ENCODE data around the gene DCXR. TPM values are rescaled to one million over a fixed set of nuclear protein-coding genes. Genes with fewer than 3 reads are reported as not detected.

The DCXR gene
- total and polyA plus RNA-seq, 2 of the 13 experiments (the other 11 are each of a cell fraction or from before 2014, with no cell fraction given) = 287 to 311 TPM

GRCh38 chr17:82063424-82064415 is 26.2 kb upstream of the DCXR start:
- Histone ChIP-seq H3K27me3 (ENCODE audit: control insufficient read depth in 1 of 2, insufficient read depth in 2 of 2, low read length in 2 of 2) (no peaks in the 10 kb centered on the region), H3K27ac (ENCODE audit: extremely low read length, insufficient read depth, low read length) (peak overlapping the region; percentile 10), H3K36me3 (replicated peaks in 1 of 2; ENCODE audit: control insufficient read depth in 1 of 2, insufficient read depth in 2 of 2, low read length in 2 of 2) (peaks cover 28 to 47% of the 10 kb centered on the region in 2 experiments), H3K4me2 (ENCODE audit: low read depth, low read length) (peak overlapping the region; percentile 96), H3K4me1 (ENCODE audit: insufficient read depth, low read length) (peaks cover 28% of the 10 kb centered on the region), H3K79me2 (ENCODE audit: insufficient read depth, low read length) (peaks cover 20% of the 10 kb centered on the region), H3K4me3 (replicated peaks in 1 of 3; ENCODE audit: insufficient read depth in 1 of 3, low read depth in 2 of 3, low read length in 3 of 3) (peak overlapping the region; percentile 69 to 99 (median 92); a peak in 5 of 6 replicates), H2AFZ (ENCODE audit: low read length) (no peak overlapping the region), H3K9ac (ENCODE audit: insufficient read depth, low read depth, low read length) (peak overlapping the region; percentile 95), H3K9me3 (ENCODE audit: low read length) (no peaks in the 10 kb centered on the region), H4K20me1 (ENCODE audit: insufficient read depth, low read length) (no peaks in the 10 kb centered on the region)
- ChIA-PET POLR2A (interaction anchor here (0.6 to 3.4 kb wide), 7 partner anchors 7 to 35 kb away, joined by 3 to 14 read pairs (median 3); partner anchors contain the start of gene DCXR), CTCF (ENCODE audit: low intra/inter-chr PET ratio, low total read pairs) (no interaction called here)
- FAIRE-seq (no peak), ATAC-seq (peak; percentile 1; the same call in 1 of the 3 replicates), DNase-seq (ENCODE audit: low spot score) (no peak)
- intact Hi-C loops (cut with micrococcal nuclease; ENCODE audit: unreplicated experiment) (no loop called here), in situ Hi-C loops (cut with HindIII; ENCODE audit: extremely low pct_ligation_motif_present, low pct_unique_long_range_greater_than_20kb) (no loop called here)
- TF ChIP-seq MAZ (IDR thresholded peaks at IDR 0.05; ENCODE audit: borderline replicate concordance, low read depth, low read length) = no peak
- TF ChIP-seq MAZ (CRISPR knock-in tag; IDR thresholded peaks at IDR 0.05; ENCODE audit: low read depth) = no peak
- TF ChIP-seq SOX13 (IDR thresholded peaks at IDR 0.05) = no peak
- TF ChIP-seq SOX13 (CRISPR knock-in tag; conservative IDR thresholded peaks at IDR 0.05 in 1 of 2, IDR thresholded peaks at IDR 0.05 in 1 of 2) = no peak
- 0 out of 2 replicates have a peak, but pooled peaks have one; percentile 3 for TF ChIP-seq ZNF704 (CRISPR knock-in tag; IDR thresholded peaks at IDR 0.05; ENCODE audit: borderline replicate concordance)
- TF ChIP-seq NFIB (CRISPR knock-in tag; IDR thresholded peaks at IDR 0.05; ENCODE audit: borderline replicate concordance) = 0 out of 2 replicates have a peak, but pooled peaks have one; percentile 27
- no peak for TF ChIP-seq STAT5B (CRISPR knock-in tag; IDR thresholded peaks at IDR 0.05)
- TF ChIP-seq POLR2AphosphoS2 (IDR thresholded peaks at IDR 0.05; ENCODE audit: low read depth, low read length) = 0 out of 2 replicates have a peak, but pooled peaks have one; percentile 38
- TF ChIP-seq BORCS8-MEF2B (CRISPR knock-in tag; IDR thresholded peaks at IDR 0.05) = no peak
- WGBS (ENCODE audit: low lambda C conversion rate) = 72% methylated on average over 15 of the region's 20 CpGs
- BruUV-seq (replicated peaks) = no TSS peak
